Activated T-cell treated with anti-CD3 and anti-CD28 coated beads, Interleukin-2, amount 50 U/mL, for 4 hours (primary cell): ENCODE data around the gene GLIS1. TPM values are rescaled to one million over a fixed set of nuclear protein-coding genes. Genes with fewer than 3 reads are reported as not detected.
A peak's percentile ranks its signal among the peaks of the same experiment; 100 is the strongest.

ENCODE experiments used
- ATAC-seq, 2 donors: fragments of 200-7000 bp; cut with Tn5 transposase; one replicate each; pipeline ENCODE4 v1.10.0; 2021
- DNase-seq: peaks from one replicate; pipeline ENCODE4 v3.0.0-alpha.2; 2020
- H3K27me3 Mint-ChIP-seq: one replicate; pipeline ENCODE4 v1.8.0; 2021; ENCODE audit warnings: low read depth, mixed read lengths
- H3K36me3 Mint-ChIP-seq: one replicate; pipeline ENCODE4 v1.8.0; 2022; ENCODE audit warnings: mixed read lengths; ENCODE audit not compliant: insufficient read depth
- H3K4me1 Mint-ChIP-seq: one replicate; pipeline ENCODE4 v1.8.0; 2021; ENCODE audit warnings: low read depth, mixed read lengths
- H3K4me3 Mint-ChIP-seq: one replicate; pipeline ENCODE4 v1.8.0; 2021; ENCODE audit warnings: mild to moderate bottlenecking, moderate library complexity, mixed read lengths
- H3K9me3 Mint-ChIP-seq: one replicate; pipeline ENCODE4 v1.8.0; 2021; ENCODE audit warnings: mixed read lengths
- total RNA-seq, 3 donors: library from RNA; stranded (reverse); gene quantifications; one replicate each; pipeline ENCODE4 v1.2.1, GENCODE V29; 2021

GLIS1 gene
- total RNA-seq, 3 donors from 2014 or later = not detected

DNA sequence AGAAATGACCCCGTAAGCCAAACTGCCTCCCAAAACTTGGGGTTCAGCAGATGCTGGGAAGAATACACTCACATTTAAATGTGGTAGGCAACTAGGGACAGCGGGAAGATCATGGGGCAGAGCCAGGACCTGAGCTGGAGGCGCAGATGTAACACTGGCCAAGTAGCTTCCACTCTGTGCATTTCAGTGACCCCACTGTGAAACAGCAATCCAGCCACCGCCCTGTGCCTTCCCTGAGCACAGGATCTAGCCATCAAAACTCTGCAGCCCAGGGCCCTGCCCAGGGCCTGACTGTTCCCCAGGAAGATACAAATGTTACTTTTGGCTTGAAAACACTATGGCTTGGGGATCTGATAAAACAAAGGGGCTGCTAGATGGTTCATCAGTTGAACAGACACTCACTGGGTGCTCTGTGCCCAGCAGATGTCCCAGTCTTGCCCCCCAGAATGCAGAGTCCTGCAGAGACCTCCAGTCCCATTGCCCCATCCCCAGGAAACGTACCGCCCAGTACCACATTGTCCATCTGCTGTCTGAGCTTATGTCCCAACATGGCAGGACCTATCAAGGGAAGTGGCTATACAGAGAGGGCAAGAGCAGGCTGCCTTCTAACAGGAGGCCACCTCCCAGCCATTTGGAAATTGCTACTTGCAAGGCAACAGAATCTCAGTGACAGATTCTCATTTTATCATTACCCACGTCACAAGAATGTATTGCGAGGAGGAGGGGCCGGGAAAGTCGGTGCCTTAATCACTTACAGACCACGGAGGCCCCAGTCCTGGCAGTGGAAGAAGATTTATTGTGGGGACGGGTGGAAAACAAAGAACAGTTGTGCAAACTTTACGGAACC is 155.7 kb downstream of the GLIS1 start:
- H3K36me3 Mint-ChIP-seq = no peaks in the 10 kb centered on the region
- no peak for ATAC-seq
- no peaks in the 10 kb centered on the region for H3K27me3 Mint-ChIP-seq
- peaks cover 14% of the 10 kb centered on the region for H3K4me1 Mint-ChIP-seq
- no peak for DNase-seq
- H3K9me3 Mint-ChIP-seq = no peaks in the 10 kb centered on the region
- H3K4me3 Mint-ChIP-seq = no peak overlapping the region

DNA sequence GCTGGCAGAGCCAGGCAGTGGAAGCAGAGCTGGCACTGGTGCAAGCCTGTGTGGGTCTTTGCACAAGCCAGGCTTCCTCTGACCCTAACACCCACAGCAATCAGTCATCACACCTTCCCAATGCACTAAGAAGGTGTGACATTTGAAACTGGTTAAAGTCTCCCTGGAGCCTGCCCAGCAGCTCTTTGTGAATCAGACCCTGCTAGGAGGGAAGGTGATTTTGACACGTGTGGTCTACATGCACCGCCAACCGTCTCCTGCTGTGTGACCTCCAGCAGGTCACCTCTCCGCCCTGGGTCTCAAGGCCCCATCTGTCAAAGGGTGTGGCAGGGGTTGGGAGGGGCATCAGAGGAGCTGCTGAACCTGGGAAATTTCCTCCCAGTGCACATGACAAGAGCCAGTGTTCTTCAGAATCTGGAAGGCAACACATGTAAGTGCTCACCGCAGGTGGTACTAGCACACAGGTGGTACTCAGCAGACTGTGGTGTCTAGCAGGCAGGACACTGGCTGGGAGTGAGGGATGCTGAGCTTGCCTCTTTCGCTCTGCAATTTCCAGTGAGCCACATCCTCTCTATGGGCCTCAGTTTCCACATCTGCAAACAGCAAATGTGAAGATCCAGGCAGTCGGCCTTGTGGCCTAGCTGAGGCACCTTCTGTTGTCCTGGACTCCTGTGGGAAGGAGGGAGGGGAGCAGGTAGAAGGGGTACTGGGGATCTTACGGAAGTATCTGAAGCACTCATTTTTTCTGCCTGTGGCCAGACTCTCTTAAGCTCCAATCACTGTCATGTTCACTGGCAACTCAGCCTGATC is 156.5 kb downstream of the GLIS1 start:
- peak in 1 of 2 donors; percentile 25 for ATAC-seq
- peaks cover 14% of the 10 kb centered on the region for H3K4me1 Mint-ChIP-seq
- no peaks in the 10 kb centered on the region for H3K27me3 Mint-ChIP-seq
- no peaks in the 10 kb centered on the region for H3K9me3 Mint-ChIP-seq
- H3K4me3 Mint-ChIP-seq = no peak overlapping the region
- DNase-seq = no peak
- H3K36me3 Mint-ChIP-seq = no peaks in the 10 kb centered on the region

DNA sequence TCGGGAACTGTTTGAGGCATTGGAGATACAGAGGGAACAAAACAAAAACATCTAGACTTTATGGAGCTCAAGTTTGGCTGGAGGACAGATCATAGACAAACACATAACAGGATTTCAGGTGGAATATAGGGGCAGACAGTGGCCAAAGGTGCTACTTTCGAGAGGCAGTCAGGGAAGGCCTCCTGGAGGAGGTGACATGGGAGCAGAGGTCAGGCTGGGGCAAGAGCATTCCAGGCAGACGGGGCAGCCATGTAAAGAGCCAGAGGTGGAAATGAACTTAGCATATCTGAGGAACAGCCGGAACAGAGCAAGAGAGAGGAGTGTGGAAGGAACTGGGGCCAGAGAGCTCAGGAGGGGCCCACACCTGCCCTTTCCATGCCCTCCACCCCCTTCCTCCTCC is 157.5 kb downstream of the GLIS1 start:
- Mint-ChIP-seq H3K4me1 (peaks cover 14% of the 10 kb centered on the region), H3K27me3 (peaks cover 1% of the 10 kb centered on the region), H3K36me3 (no peaks in the 10 kb centered on the region), H3K9me3 (no peaks in the 10 kb centered on the region), H3K4me3 (no peak overlapping the region)
- ATAC-seq = no peak
- DNase-seq = no peak

DNA sequence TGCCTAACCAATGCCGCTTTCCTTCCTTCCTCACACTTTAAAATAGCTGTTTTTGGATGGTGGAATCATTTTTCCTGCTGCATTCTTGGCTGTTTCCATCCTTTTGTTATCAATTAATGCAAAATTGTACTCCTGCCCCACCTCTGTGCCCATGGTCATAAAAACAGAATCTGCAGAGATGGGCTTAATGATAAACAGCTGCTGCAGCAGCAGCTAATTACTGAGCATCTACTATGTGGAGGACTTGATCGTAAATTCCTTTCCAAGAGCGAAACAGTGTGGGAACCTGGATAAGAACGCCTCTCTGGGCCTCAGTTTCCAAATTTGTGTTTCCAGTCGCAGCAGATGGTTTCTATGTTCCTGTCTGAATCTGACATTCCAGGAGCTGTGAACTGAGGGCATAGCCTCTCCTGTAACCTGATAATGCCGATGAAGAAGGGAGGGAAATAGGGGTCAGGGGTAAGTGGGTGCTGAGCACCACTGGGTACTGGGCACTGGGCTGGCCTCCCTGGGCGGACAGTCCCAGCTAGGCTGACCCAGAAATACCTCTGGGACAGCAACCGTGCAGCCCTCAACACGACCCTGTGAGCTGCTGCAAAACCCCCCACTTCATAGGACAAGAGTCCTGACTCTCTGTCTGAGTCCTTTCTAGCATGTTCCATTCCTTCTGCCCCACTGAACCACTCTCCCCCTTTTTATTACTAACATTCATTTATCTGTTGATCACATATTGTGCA is 158.1 kb downstream of the GLIS1 start:
- Mint-ChIP-seq H3K36me3 (no peaks in the 10 kb centered on the region), H3K4me1 (peaks cover 16% of the 10 kb centered on the region), H3K27me3 (peaks cover 2% of the 10 kb centered on the region), H3K9me3 (no peaks in the 10 kb centered on the region), H3K4me3 (no peak overlapping the region)
- no peak for DNase-seq
- ATAC-seq = no peak

DNA sequence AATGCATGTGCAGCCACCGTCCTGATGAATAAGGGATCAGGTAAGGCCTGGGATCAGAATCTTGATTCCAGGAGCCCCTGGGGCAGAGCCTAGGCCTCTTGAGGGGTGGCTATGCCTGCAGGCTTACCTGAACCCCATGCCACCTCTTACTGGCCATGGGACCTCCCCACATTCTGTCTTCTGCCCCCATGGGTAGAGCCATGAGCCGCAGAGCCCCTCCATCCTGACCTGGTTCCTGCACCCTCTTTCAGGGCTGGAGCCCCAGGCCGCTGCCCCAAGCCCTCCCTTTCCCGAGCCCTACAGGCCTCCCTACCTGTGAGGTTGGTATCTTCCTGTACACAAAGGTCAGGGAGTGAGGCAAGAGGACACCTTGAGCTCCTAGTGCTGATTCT is 159.0 kb downstream of the GLIS1 start:
- Mint-ChIP-seq H3K36me3 (no peaks in the 10 kb centered on the region), H3K27me3 (peaks cover 2% of the 10 kb centered on the region), H3K4me1 (peaks cover 13% of the 10 kb centered on the region), H3K9me3 (no peaks in the 10 kb centered on the region), H3K4me3 (no peak overlapping the region)
- ATAC-seq (no peak), DNase-seq (no peak)

DNA sequence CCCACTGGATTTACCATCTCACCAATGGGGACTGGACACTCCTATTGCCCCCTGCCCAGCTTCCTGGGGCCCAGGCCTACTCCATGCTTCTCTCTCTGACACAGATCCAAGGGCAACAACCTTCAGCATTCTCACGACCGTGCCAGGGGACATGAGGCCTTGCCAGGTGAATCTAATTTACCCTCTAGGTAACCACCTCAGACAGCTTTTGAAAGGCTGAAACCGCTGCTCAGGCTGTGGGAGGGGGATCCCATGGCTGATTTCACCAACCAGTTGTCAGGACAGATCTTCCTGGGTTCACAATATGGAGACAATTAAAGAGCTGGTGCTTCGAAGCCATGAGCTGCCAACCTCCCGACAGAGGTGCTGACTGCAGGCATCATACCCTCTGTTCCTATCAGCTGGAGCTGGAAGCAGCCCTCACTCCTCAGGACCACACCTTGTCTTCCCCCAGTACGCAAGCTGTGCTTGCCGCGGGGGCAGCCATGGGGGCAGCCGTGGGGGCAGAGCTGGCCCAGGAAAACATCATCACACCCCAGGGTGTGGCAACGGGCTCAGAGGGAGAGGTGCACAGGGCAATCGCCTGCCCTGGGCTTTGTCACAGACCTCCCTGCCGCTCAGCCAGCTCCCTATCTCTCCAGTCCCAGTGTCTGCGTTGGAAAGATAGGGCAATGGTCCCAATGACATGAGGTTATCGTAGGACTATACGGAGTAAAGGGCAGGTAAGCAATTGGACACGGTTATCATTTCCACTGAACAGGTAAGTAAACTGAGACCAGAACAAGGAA is 159.5 kb downstream of the GLIS1 start:
- Mint-ChIP-seq H3K4me3 (no peak overlapping the region), H3K36me3 (no peaks in the 10 kb centered on the region), H3K4me1 (peaks cover 8% of the 10 kb centered on the region), H3K27me3 (peaks cover 2% of the 10 kb centered on the region), H3K9me3 (no peaks in the 10 kb centered on the region)
- no peak for DNase-seq
- no peak for ATAC-seq

DNA sequence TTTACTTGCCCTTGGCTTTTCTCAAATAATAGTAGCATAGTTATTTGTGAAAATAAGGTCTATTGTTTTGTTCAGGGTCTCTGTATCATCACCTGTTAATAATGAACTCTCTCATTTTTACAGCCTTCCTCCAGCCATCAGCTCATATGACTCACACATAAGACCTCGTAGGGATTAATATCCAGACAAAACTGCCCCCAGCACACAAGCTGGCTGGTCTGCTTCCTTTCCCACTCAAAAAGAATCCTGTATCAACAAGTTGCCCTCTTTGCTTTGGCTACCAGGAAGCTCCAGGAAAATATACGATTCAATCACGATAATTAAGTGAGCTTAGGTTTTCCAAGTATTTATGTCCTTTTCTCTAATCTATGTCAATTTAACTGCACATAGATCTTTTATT is 160.6 kb downstream of the GLIS1 start:
- Mint-ChIP-seq H3K36me3 (no peaks in the 10 kb centered on the region), H3K27me3 (peaks cover 2% of the 10 kb centered on the region), H3K9me3 (no peaks in the 10 kb centered on the region), H3K4me1 (peaks cover 7% of the 10 kb centered on the region), H3K4me3 (no peak overlapping the region)
- DNase-seq = no peak
- ATAC-seq = no peak

DNA sequence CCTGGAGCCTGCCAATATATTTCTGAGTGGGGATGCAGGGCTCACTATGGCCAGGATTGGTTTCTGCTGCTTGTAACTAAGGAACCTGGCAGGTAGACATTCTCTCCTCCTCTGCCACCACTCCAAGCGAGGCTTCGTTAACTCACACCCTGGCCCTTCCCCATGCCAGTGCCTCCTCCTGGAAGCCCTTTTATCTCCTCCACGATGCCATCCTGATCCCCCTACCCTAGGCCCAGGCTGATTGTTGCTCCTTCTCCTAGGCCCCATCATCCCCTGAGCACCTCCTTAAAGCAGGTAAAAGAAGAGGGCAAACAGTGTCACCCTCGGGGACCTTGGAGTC is 161.2 kb downstream of the GLIS1 start:
- peaks cover 5% of the 10 kb centered on the region for H3K4me1 Mint-ChIP-seq

DNA sequence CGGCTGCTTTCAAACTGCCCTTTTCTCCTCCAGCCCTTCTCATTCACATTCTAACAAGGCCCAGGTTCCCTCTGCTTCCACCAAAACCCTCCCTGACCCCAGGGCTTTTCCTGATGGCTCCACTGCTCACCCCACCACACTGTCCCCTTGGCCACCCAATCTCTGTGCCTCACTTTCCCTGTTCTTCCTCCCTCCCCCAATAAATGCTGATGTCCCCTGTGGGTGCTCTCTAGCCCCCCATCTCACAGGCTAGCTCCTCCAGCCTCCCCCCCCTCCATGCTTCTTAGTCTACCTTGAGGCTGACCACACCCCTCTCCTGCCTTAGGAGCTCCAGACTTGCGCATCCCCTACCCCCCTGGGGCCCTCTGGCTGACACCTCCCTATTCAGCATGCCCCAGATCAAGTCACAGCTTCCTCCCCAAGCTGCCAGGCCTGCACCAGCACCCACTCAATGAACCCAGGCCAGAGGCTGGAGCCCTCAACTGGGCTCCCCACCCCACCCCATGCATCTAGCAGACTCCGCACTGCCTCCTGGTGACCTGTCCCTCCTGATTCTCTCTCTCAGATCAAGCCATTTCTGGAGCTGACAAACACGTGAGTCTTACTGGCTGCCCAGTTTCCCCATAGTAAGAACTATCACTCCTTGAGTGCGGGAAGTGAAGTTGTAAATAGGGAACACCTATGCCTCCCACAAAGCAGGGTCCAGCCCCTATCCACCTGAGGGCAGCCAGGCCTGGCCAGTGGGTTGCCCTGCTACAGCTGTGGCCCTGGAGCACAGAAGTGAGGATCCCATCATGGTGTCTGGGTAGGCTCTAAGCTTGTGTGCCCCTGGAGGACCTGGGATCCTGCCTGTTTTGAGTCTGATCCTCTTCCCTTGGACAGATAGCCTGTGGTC is 161.9 kb downstream of the GLIS1 start:
- H3K4me1 Mint-ChIP-seq = peaks cover 5% of the 10 kb centered on the region
- no peaks in the 10 kb centered on the region for H3K36me3 Mint-ChIP-seq
- ATAC-seq (no peak), DNase-seq (no peak)
- no peaks in the 10 kb centered on the region for H3K9me3 Mint-ChIP-seq
- peaks cover 2% of the 10 kb centered on the region for H3K27me3 Mint-ChIP-seq
- no peak overlapping the region for H3K4me3 Mint-ChIP-seq

More for the DNA sequence above, 161.2 kb downstream of the GLIS1 start:
- ATAC-seq (no peak), DNase-seq (no peak)
- H3K9me3 Mint-ChIP-seq = no peaks in the 10 kb centered on the region
- H3K27me3 Mint-ChIP-seq = peaks cover 2% of the 10 kb centered on the region
- no peaks in the 10 kb centered on the region for H3K36me3 Mint-ChIP-seq
- H3K4me3 Mint-ChIP-seq = no peak overlapping the region

DNA sequence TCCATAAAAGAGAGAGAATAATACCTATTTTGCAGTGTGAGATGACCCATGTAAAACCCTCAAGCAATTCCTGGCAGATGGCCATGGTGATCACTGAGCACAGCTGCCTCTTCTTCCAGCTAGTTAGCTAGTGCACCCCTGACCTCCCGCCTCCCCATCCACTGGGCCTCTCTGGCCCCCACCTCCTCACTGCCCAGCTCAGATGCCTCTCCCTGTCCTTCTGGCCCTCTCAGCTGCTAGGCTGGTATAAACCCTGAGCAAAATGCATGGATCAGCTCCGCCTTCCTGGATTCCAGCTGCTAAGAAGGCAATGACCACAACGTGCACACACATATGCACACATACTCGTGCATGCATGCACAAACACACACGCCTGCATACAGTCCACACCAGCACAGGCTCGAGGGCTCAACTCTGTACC is 162.6 kb downstream of the GLIS1 start:
- ATAC-seq (no peak), DNase-seq (no peak)
- peaks cover 2% of the 10 kb centered on the region for H3K27me3 Mint-ChIP-seq
- no peaks in the 10 kb centered on the region for H3K9me3 Mint-ChIP-seq
- no peak overlapping the region for H3K4me3 Mint-ChIP-seq
- peaks cover 5% of the 10 kb centered on the region for H3K4me1 Mint-ChIP-seq
- no peaks in the 10 kb centered on the region for H3K36me3 Mint-ChIP-seq

DNA sequence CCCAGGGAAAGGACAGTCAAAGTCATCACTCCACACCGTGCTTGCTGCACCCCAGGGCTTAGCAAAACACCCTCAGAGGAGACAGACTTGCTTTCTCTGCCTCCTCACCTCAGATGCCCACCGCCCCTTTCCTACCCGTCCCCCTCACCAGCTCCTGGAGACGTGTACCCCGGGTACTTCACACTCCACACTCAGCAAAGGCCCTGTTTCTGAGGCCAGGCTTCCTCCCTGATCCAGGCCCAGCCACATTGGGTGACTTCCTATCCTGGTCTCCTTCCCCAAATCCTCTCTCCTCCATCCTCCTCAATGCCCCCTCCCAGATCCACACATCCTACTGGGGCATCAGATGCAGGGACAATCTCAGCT is 163.0 kb downstream of the GLIS1 start:
- Mint-ChIP-seq H3K36me3 (no peaks in the 10 kb centered on the region), H3K4me3 (no peak overlapping the region), H3K9me3 (no peaks in the 10 kb centered on the region), H3K4me1 (peaks cover 5% of the 10 kb centered on the region), H3K27me3 (peaks cover 2% of the 10 kb centered on the region)
- ATAC-seq = no peak
- DNase-seq = no peak

DNA sequence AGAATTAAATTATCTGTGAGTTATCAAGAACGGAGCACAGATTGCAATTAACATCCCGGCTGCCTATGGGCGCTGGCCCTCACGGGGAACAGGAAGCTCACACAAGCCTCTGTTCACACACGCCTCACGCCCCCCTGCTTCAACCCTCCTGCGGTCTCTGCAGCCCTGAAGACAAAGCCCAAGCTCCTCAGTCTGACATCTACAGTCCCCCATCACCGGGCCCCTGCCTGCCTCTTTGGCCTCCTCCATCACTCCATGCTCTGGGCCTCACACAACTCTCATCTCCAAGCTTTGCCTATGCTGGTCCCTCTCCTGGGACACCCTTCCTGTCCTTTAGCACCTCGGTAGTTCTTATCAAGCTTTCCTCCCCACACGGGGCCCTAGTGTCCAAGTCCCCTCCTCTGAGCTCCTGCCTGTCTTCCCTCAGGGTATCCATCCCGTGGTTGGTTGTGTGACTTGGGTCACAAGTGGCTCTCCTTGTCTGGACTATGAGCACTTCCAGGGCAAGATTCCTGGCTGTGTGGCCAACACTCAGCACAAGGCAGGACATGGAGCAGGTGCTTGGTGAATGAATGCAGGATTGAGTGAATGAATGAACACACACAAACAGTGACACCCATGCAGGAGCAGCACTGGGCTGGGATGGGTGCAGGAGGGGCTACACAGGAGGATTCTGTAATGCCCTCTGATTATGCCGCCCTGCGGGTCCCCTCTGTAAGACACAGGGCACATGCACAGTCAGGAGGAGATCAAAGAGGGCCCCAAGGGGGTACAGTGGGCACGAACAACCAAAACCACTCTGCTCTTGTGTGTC is 163.6 kb downstream of the GLIS1 start:
- no peak for ATAC-seq
- no peaks in the 10 kb centered on the region for H3K36me3 Mint-ChIP-seq
- H3K4me1 Mint-ChIP-seq = peaks cover 5% of the 10 kb centered on the region
- no peak overlapping the region for H3K4me3 Mint-ChIP-seq
- no peaks in the 10 kb centered on the region for H3K9me3 Mint-ChIP-seq
- DNase-seq = no peak
- H3K27me3 Mint-ChIP-seq = peaks cover 2% of the 10 kb centered on the region
